ENCODE measurements around the gene ZBTB40.

DNA sequence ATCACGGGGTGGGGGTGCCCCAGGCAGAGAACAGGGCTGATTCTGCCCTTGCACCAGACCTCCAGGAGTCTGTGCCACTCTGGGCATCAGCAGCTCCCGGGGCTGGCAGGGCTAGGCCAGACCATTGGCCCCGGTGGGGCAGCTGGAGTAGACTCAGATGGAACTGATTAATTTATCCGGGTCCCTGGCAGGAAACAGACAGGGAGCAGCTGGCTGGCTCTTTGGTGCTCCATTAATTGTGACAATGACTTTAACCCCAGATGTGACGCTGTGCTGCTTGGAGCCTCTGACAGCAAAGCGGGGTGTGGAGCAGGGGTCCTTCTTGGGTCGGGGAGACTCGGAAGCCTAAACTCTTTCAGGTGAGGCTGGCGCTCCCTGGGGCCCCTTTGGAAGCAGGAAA lies 121.2 kb downstream of the ZBTB40 start:
- TF ChIP-seq, protein P1, sequence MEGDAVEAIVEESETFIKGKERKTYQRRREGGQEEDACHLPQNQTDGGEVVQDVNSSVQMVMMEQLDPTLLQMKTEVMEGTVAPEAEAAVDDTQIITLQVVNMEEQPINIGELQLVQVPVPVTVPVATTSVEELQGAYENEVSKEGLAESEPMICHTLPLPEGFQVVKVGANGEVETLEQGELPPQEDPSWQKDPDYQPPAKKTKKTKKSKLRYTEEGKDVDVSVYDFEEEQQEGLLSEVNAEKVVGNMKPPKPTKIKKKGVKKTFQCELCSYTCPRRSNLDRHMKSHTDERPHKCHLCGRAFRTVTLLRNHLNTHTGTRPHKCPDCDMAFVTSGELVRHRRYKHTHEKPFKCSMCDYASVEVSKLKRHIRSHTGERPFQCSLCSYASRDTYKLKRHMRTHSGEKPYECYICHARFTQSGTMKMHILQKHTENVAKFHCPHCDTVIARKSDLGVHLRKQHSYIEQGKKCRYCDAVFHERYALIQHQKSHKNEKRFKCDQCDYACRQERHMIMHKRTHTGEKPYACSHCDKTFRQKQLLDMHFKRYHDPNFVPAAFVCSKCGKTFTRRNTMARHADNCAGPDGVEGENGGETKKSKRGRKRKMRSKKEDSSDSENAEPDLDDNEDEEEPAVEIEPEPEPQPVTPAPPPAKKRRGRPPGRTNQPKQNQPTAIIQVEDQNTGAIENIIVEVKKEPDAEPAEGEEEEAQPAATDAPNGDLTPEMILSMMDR (IDR thresholded peaks at IDR 0.05; ENCODE audit: poor library complexity) = no peak
- TF ChIP-seq EZH2phosphoT487 (IDR thresholded peaks at IDR 0.05; ENCODE audit: low read depth, severe bottlenecking, unreplicated experiment) = no peak
- no peak for TF ChIP-seq EZH2 (IDR thresholded peaks at IDR 0.05; ENCODE audit: borderline replicate concordance)

Measured in hepatocyte (in vitro differentiated cells).